RCC 7860 (cell line): ENCODE data around the gene STRA8.
A peak's percentile ranks its signal among the peaks of the same experiment; 100 is the strongest.

Experiments
- DNase-seq: peaks from one replicate; pipeline ENCODE4 v3.0.0-alpha.2; 2015; ENCODE audit warnings: low spot score
- FAIRE-seq: peaks from 2 replicates; lab custom pipeline; 2012; peaks lifted over from hg19 to GRCh38; lab: Jason Lieb, UNC

The STRA8 gene

DNA sequence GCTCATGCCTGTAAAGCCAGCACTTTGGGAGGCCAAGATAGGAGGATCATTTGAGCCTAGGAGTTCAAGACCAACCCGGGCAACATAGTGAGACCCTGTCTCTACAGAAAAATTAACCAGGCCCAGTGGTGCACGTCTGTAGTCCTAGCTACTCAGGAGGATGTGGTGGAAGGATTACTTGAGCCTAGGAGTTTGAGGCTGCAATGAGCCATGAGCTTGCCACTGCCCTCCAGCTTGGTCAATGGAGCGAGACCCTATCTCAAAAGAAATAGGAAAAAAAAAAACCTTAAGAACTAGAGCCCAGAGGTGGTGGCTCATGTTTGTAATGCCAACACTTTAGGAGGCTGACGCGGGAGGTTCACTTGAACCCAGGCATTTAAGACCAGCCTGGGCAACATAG is 2.2 kb downstream of the STRA8 start:
- DNase-seq (peak; percentile 72), FAIRE-seq (peak; percentile 84)

DNA sequence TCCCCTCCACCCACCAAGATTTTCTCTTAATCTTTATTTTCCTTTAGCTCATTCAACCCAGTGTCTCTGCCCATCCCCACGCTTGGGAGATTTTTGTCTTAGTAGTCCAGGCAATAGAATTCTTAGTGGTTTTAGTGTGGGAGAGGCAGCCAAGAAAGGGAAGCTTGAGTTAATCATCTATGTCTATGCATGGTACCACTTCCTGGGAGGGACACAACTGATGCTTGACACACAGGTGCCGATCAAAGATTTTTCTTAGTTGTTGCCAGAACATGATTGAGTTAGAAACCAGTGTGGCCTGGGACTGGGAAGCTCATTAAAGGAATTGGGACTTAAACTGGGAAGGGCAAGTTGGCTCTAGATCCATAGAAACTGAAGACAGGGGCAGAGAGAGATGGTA is 3.1 kb downstream of the STRA8 start:
- peak; percentile 93 for DNase-seq
- peak; percentile 99 for FAIRE-seq

DNA sequence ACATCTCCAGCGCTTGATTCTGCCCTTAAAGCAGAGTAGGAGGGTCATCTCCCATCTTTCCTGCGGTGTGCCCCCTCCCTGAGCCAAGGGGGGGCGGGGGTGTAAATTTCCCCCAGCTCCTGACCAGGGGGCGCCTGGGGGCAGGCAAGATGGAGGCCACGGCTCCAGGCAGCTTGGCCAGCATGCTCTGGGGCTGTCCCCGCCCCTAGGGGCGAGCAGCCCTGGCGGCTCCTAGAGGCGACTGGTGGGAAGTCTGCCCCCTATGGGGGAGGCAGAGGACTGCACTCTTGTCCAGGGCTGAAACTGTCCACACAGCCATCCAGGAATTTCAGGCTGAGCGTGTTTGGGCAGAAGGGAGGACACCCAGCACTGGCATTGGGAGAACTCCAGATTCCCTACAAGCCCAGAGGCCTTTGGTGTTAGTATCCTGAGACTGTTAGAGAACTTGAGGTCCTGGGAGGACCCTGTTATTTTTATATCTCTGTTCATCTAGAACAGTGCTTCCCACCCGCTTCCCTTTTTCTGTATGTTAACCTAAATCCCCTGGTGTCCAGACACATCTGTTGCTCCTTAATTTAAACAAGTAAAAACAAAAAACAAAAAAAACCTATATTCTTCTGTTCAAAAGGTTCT is 4.6 kb downstream of the STRA8 start:
- FAIRE-seq: no peak
- no peak for DNase-seq

DNA sequence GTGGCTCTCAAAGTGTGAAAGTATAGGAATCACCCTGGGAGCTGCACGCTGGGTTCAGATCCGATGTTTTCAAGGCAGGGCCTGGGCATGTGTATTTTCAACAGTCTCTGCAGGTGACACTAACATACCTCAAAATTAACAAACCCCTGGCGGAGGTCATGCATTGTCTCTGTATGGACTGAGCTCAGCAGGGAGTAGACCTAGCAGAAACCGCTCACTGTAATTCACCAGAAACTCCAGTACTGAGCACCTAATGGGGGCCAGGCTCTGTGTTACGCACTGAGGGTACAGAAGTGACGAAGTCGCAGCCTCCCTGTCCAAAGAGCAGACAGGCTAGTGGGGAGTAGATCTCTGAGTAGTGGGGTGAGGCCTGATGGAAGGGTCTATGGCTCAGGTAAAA is 5.6 kb downstream of the STRA8 start:
- FAIRE-seq: no peak
- DNase-seq: no peak

DNA sequence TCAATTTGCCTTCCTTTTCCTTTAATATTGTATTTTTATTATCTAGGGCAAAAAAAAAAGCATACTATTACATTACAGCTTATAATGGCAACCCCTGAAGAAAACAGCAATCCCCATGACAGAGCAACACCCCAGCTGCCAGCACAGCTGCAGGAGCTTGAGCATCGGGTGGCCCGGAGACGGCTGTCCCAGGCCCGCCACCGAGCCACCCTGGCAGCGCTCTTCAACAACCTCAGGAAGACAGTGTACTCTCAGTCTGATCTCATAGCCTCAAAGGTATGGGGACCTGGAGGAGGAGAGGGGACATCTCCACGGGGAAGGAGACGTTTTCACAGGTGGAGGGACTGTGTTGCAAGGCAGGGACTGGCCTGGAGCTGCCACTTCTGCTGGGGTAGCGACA is 6.8 kb downstream of the STRA8 start:
- DNase-seq: no peak
- FAIRE-seq: no peak

DNA sequence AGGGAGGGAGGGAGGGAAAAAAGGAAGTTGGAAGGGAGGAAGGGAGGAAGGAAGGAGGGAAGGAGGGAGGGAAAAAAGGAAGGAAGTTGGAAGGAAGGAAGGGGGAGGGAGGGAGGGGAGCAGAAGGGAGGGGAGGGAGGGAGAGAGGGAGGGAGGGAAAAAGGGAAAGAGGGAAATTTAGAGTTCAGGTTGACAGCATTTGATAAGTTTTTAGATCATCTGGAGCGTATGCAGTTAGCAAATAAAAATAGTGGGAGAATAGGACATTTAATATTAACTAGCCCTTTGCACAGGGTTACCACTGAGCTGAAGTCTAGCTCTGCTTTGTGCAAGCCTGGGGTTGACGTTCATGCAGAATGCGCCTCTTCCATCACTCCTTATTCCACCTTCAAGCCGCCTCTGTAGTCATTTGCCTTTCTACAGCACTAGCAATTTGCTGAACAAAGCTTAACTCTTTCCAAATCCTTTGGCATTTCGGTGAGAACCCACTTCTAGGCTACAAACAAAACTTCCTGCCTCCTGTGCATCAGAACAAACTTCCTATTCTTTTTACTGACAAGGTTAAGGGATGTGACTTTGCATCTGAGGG is 8.6 kb downstream of the STRA8 start:
- DNase-seq (no peak), FAIRE-seq (no peak)

DNA sequence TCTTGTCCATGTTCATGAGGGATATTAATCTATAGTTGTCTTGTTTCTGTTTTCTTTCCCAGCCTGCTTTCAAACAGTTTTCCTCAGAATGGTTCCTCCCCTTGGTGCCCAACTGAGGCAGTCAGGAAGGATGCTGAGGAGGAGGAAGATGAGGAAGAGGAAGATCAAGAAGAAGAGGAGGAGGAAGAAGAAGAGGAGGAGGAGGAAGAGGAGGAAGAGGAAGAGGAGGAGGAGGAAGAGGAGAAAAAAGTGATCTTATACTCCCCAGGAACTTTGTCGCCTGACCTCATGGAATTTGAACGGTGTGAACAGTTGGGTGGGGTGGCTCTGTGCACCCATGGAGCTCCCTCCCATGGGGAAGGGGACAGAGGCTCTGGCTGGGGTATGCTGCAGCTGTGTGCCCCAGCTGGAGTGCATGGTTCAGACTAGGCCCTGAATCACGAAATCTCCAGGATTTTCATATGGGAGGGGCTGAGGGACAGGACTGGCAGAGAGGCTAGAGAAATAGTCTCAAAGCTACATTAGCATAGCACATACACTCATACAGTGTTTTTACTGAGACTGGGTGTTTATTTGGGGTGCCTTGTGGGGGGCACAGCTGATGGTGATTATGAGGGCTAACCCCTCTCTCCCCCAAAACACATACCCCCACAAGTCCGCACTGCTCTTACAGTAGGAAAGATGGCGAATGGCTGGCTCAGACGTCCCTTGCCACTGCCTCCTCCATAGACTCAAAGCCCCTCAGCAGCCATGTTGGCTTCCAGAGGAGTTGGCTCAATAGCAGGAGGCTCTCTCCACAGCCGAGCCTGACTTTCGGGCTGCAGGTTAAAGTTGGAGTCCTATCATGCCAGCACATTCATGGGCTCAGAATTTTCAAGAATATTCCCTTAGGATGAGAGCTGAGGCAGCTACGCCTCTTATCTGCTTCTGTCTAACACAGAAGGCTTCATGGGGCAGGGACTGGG is 11.9 kb downstream of the STRA8 start:
- FAIRE-seq: no peak
- no peak for DNase-seq

DNA sequence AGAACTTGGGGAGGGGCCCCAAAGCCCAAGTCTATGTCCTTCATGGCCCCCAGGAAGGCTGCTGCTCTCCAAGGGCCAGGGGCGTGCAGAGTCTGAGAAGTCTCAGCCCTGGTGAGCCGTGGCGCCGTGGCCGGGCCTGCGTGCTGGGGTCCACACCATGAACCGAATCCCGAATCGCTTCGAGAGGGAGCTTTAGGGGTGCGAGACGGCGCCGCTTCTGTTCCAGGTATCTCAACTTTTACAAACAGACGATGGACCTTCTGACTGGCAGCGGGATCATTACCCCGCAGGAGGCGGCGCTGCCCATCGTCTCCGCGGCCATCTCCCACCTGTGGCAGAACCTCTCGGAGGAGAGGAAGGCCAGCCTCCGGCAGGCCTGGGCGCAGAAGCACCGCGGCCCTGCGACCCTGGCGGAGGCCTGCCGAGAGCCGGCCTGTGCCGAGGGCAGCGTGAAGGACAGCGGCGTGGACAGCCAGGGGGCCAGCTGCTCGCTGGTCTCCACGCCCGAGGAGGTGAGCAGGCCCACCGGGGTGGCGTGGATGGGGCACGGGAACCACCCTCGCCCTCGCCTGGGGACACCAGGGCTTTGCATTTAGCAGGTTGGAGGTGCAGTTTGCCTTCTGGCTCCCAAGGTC is 12.7 kb downstream of the STRA8 start:
- DNase-seq: no peak
- no peak for FAIRE-seq

DNA sequence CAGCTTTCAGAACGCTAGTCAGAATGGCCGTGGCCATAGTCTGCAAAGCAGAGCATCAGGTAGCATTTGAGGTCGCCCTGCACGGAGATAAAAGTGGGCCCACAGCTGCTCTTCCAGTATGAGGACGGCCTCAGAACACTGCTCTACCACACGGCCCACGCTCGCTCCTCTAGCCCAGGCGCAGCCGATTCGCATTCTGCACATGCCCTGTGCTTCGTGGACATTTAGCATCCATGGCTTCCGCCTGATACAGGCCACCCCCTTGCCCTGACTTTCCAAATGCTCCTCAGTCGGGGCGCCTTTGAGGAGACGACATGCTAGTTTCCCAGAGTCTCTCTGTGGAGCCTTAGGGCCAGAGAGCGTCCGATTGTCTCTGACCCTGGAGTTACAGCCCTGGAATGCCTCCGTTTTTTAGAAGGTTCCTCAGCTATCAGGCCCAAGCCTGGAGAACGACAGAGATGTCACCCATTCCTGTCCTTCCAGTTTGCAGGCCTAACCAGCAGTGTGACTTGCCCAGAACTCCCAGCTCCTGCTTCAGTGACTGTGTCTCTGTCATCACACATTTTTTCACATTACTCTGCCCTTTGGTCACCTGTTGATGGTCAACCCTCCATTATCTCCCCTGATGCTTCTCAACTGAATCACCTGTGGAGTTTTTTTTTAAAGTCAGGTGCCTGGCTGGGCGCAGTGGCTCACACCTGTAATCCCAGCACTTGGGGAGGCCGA is 14.3 kb downstream of the STRA8 start:
- no peak for FAIRE-seq
- no peak for DNase-seq

DNA sequence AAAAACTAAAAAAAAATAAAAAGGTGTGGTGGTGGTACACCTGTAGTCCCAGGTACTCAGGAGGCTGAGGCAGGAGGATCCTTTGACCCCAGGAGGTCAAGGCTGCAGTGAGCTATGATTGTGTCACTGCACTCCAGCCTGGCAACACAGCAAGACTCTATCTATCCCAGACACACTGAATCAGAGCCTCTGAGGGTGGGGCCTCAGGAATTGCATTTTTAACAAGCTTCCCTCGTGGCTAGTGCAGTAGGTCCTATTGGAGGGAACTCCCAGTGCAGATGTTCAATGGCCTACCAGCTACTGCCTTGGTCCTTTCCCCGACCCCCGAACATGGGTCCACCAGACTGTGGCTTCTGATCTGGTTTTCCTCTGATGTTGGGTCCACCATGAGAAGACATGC is 14.9 kb downstream of the STRA8 start:
- DNase-seq (no peak), FAIRE-seq (no peak)

DNA sequence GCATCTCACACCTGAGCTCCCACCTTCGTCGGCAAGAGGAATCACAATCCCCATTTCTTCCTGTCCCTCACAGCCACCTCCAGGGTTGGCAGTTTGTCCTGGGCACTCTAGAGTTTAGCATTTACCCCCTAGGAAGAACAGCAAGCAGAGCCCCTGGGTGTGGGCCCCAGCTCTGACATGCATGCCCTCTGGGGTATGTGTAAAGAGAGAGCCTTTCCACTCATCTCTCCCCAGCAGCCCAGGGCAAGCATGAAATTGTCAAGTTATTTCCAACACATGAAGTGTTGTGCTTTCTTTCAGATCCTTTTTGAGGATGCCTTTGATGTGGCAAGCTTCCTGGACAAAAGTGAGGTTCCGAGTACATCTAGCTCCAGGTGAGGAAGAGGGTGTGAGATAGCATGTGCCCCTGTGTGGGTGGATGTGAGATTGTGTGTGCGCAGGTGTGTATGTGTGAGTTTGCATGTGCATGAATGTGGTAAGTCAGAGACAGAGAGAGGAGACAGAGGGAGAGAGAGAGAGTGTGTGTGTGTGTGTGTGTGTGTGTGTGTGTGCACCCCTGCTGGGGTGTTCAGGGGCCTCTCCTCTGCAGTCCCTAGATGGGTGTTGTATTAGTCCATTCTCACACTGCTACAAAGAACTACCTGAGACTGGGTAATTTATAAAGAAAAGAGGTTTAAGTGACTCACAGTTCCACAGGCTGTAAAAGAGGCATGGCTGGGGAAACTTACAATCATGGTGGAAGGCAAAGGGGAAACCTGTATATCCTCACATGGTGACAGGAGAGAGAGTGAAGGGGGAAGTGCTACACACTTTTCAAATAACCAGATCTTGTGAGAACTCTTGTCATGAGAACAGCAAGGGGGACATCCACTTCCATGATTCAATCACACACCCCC is 18.1 kb downstream of the STRA8 start:
- no peak for FAIRE-seq

DNA sequence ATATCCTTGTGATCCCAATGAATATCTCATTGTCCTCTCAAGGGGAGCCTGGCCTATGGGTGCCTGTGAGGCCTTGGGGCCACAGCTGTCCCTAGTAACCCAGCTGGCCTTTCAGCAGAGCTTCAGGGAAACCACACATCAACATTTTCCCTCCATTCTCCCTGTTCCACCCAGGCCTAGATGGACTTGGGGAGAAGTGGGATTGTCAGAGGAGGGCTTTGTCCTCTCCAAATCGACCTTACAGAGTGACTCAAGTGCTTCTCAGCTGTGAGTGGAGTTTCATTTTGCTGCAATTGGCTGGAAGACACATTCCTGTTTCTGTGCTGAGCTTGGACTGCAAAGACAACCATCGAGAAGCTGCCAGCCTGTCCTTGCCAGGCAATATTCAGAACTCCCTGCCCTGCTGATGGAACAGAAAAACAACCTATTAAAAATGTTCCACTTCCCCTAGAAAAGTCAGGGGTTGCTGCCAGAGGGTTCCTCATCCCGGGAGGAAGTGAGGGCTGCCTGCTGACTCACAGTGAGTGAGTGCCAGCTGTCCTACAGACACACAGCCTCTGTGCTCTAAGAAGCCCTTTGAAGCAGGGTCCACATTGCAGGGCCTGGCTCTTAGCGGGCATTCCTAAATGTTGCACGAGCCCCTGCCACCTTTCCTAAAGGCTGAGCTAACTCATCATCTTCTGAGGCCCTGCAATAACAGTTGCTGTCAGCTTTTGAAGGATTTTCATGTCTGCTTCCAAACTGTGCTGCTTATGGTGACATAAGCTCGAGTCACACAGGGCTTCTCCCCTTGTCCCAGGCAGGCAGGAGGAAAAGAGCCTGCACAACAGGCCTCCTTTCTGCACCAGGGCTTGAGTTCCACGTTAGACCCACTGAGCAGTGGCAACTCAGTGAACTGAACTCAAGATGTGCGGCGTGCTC is 20.5 kb downstream of the STRA8 start:
- DNase-seq (peak; percentile 68), FAIRE-seq (peak; percentile 80)

More for the DNA sequence above, 18.1 kb downstream of the STRA8 start:
- no peak for DNase-seq

DNA sequence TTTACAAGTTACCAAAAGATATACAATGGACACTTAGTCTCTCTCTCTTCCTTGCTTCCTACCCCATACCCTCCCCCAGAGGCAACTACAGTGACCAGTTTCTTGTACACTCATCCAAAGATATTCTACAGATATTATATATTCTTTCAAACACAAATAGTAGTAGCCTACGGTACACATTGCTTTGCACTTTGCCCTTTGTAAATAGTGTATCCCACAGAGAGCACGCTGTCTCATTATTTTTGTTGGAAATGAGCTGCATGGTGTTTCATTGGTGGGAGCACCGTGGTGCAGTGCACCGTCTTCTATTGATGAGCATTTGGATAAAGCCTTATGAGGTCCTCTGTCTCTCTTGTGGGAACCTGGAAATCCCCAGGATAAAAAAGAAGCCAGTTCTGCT is 24.2 kb downstream of the STRA8 start:
- DNase-seq (no peak), FAIRE-seq (no peak)

DNA sequence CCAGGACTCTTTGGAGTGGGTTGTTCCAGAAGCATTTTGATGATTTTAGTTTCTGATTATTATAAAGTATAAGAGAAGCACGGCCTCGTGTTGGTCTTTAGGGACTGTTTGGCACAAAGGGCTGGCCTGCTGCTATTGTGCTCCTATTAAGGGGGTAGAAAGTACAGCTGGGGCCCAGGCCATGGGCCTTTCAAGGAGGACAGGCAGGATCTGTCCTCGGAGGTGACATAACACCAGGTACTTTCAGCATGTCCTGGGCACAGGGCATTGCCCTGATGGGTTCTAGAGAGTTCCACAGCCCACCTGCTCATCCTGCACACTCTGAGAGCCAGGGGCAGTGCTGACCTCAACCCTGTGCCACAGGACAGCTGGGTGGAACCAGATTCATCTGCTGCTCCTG is 24.9 kb downstream of the STRA8 start:
- FAIRE-seq: no peak

DNA sequence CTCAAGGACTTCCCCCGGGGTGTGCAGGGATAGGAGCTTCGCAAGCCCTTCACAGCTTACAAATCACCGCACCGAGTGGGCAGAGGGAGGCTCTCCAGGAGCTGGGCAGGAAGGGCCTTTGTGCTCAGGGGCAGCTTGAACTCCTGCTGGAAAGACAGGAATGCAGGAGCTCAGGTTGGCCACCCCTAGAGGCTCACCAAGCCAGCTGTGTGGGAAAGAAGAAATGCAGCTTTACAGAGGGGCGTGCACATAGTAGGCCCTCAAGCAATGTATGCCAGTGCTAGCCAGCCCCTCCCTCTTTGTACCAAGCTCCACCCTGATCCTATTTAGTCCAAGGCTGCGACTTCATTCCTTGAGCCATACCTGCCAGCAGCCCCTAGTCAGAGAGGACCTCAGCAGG is 26.1 kb downstream of the STRA8 start:
- no peak for DNase-seq
- no peak for FAIRE-seq

More for the DNA sequence above, 24.9 kb downstream of the STRA8 start:
- no peak for DNase-seq

DNA sequence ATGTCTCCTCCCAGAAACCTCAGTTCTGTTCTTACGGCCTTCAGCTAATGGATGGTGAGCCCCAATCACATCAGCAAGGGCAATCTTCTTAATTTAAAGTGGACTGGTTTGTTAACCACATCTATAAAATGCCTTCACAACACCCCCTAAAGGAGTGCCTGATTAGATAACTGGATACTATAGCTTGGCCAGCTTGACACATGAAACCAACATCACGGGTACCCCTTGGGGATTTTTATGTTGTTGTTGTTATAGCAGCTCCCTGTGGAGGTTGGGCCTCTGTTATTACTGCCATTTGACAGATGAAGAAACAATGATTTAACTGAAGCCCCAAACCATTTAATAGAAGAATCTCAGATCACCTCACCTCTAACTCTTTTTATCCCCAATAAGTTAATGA is 26.8 kb downstream of the STRA8 start:
- DNase-seq (no peak), FAIRE-seq (no peak)

DNA sequence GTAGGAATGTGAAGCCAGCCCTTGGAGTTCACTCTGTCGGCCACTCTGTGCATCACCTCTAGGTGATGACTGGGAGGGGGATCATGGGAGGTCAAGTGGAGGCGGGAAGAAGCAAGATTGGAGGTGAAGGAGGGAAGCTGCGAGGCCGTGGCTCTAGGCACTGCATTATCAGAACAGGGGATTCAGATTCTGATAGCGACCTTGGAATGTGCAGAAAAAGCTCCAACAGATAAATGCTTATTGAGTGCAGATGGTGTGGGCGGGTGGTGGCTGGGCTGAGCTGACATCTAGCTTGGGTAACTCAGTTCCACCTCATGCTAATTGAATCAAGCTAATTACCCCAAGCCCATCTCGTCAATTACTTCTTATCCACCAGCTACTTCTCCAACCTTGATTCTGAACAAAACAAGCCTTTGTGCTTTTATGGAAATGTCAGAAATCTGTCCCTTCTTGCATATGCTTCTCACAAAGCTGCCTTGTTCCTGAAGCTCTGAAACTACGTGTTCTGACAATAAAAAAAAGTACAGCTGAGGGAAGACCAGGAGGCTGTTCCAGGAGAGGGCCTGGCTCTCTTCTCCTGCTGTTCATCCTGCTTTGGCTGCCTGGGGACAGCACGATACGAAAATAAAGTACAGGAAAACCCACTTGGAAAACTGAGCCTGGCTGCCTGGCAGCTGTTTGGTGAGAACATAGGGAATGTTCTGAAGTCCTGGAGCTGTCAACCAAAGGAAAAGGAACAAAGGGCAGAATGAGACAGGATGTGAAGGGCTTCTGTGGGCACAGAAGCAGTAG is 27.5 kb downstream of the STRA8 start:
- FAIRE-seq (no peak), DNase-seq (no peak)
